AG10803 (cell line): ENCODE measurements around the gene KCTD16.

Experiments used
- DNase-seq: peaks from one replicate; pipeline ENCODE4 v3.0.0; 2010; ENCODE audit warnings: low read depth
- H3K4me3 ChIP-seq: 2 replicates; pipeline ENCODE4 v1.5.1; 2011; ENCODE audit warnings: mild to moderate bottlenecking, low read length, control low read depth
- CTCF ChIP-seq: conservative IDR thresholded peaks from 2 replicates; pipeline ENCODE4 v1.5.1; 2011; ENCODE audit warnings: mild to moderate bottlenecking, low read length, control low read depth, inconsistent platforms

The KCTD16 gene

DNA sequence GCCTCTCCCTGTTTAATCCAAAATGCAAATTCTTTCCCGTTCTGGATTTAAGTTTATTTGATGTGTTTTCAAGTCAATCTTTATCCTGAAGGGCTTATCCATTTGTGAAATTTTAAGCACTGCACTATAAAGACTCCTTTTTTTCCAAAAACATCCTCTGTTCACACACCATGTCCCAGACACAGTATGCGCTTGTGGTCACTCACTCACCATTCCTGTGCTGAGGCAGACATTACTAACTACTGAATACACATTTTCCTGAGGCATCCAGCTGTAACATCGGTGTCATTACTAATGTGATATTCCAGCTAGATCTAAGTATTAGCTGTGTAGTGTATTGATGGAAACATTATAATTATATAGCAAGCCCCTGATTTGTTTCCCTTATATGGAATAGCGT lies 298.4 kb downstream of the KCTD16 start:
- no peak overlapping the region for H3K4me3 ChIP-seq
- no peak for TF ChIP-seq CTCF
- peak; percentile 36 for DNase-seq

- H3K4me3 ChIP-seq: no peak overlapping the region
- no peak for TF ChIP-seq CTCF
- no peak for DNase-seq
Measured at GRCh38 chr5:144472221-144472620, 301.5 kb downstream of the KCTD16 start.

GRCh38 chr5:144473650-144474049 lies 303.0 kb downstream of the KCTD16 start:
- no peak overlapping the region for H3K4me3 ChIP-seq
- DNase-seq: no peak
- TF ChIP-seq CTCF: no peak

DNA sequence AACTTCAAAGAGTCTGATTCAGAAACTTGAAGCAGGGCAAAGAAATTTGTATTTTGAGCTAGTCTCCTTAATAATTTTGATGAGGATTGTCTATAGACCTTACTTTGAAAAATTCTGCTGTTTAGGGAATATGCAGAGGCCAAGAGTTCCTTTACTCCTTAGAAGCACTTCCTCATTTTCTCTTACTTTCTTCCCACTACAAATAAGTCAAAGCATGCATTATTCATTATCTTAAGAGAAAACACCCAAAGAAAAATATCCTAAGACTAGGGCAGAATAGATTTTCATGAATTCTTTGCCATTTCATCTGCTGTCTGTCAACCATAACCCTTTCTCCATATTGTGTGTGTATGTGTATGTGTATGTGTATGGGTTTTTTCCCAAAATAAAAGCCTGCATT lies 307.9 kb downstream of the KCTD16 start:
- no peak overlapping the region for H3K4me3 ChIP-seq
- TF ChIP-seq CTCF: no peak
- no peak for DNase-seq

- TF ChIP-seq CTCF: no peak
- no peak for DNase-seq
Measured at GRCh38 chr5:144481861-144482260, 311.2 kb downstream of the KCTD16 start.

DNA sequence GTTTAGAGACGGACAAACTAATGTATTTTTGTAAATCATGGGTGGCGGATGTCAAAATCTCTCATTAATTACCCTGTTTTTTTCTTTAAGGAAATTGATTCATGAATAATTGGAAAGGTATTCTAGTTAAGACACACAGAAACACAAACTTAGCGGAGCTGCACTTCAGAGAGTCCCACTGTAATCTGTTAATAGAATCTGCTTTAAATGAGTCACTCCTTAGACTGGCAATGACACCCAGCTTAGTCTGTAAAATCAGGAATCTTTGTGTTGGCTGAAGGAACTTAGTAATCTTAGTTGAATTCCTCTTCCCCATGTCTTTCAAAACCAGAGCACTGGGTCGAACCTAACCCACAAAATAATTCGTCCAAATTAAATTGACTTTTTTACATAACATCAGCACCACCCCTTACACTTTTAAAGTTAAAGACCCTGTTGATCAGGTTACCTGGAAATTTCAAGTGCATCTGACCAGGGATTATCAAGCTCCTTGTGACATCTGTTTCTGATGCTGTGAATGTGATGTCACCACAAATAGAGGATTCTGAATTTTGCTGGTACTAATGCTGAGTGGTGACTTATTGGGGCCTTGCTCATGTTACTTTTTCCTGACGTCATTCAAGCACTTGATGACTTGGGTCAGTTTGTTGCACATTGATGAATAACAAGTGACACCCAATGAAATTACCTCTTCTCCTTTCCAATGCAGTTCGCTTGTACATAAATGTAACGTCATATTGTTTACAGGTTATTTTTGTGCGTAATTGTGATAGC lies 313.6 kb downstream of the KCTD16 start:
- peak; percentile 62 for DNase-seq
- TF ChIP-seq CTCF: no peak
- H3K4me3 ChIP-seq: no peak overlapping the region

More at GRCh38 chr5:144481861-144482260, 311.2 kb downstream of the KCTD16 start:
- no peak overlapping the region for H3K4me3 ChIP-seq

DNA sequence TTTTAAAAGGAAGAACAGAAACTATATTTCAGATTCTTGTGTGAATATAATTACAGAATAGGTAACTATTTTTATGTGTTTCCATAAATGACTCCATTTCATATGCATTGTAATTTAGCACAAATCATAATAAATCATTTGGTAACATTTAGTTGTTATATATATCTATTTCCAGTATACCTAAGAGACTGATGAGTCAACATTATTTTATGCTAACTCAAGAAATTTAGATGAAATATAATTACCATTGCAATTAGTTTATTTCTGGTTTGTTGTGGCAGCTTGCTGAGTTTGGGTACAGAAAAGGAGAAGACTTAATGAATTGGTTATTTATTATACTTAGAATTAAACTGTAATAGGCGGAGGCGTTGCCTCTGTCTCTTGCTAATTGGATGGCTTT lies 314.9 kb downstream of the KCTD16 start:
- no peak for DNase-seq
- no peak for TF ChIP-seq CTCF
- no peak overlapping the region for H3K4me3 ChIP-seq
